HL-60 (cell line): ENCODE data around the gene PHACTR3.

Experiments
- GABPA ChIP-seq: IDR thresholded peaks from 2 replicates; pipeline ENCODE4 v1.6.1; 2012; ENCODE audit warnings: low read depth
- POLR2AphosphoS5 ChIP-seq: IDR thresholded peaks from 2 replicates; pipeline ENCODE4 v1.6.1; 2012; ENCODE audit warnings: low read depth
- REST ChIP-seq: IDR thresholded peaks from 2 replicates; pipeline ENCODE4 v1.6.1; 2012; ENCODE audit warnings: low read depth; ENCODE audit not compliant: insufficient replicate concordance
- TF ChIP-seq, protein P1 (sequence below): IDR thresholded peaks from one replicate; pipeline ENCODE4 v1.5.1; 2011; ENCODE audit warnings: low read length, control low read depth, inconsistent platforms; ENCODE audit not compliant: insufficient read depth

GRCh38 chr20:59830665-59831023 is 226.3 kb downstream of the PHACTR3 start:
- TF ChIP-seq, protein P1, sequence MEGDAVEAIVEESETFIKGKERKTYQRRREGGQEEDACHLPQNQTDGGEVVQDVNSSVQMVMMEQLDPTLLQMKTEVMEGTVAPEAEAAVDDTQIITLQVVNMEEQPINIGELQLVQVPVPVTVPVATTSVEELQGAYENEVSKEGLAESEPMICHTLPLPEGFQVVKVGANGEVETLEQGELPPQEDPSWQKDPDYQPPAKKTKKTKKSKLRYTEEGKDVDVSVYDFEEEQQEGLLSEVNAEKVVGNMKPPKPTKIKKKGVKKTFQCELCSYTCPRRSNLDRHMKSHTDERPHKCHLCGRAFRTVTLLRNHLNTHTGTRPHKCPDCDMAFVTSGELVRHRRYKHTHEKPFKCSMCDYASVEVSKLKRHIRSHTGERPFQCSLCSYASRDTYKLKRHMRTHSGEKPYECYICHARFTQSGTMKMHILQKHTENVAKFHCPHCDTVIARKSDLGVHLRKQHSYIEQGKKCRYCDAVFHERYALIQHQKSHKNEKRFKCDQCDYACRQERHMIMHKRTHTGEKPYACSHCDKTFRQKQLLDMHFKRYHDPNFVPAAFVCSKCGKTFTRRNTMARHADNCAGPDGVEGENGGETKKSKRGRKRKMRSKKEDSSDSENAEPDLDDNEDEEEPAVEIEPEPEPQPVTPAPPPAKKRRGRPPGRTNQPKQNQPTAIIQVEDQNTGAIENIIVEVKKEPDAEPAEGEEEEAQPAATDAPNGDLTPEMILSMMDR, result no peak
- TF ChIP-seq REST, result no peak
- TF ChIP-seq GABPA, result no peak
- TF ChIP-seq POLR2AphosphoS5, result no peak
